NT2/D1 (cell line): ENCODE measurements around the gene PPP1R14D.

Experiments used
- YY1 ChIP-seq: IDR thresholded peaks from 2 replicates; pipeline ENCODE4 v1.6.1; 2011; ENCODE audit not compliant: insufficient read length, insufficient read depth
- ZNF274 ChIP-seq: IDR thresholded peaks from 2 replicates; pipeline ENCODE4 v1.6.1; 2011; ENCODE audit warnings: mild to moderate bottlenecking, low read depth, low read length

DNA sequence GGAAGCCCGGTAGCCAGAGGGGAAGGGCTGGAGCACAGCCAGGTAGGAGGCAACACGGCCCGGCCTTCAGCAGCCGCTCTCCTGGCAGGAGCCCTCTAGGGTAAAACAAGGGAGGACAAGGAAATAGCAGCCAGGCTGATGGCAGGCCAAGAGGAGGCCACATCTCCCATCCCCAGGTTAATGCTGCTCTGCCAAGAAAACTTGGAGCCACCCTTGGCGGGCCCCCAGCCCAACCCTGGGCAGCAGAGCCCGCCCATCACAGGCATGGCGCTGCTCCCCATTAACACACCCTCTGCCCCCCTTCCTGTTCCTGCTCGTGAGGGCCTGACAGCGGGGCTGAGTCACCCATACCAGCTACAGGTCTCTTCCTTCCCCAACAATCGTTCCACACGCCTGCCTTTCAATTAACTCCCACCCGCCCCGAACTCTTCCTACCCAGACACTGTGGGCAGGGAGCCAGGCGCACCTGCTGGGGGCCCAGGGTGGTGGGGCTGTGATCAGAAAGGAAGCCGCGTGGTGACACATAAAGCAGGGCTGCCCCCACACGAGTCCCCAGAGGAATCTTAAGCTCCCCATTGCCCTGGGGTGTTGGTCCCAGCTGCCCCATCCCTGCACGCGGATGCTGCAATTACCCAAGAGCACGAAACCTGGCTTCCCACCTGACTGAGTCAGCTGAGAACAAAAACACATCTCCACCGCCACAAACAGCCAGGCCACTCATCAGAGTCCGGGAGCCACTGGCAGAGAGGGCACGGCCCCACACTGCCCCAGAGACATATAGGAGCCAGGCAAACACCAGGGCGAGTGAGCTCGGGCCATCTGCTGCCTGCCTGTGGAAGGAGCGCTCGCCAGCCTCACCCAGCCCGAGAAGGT is 59.0 kb downstream of the PPP1R14D start, which contains the start of gene C15orf62:
- TF ChIP-seq YY1 (no peak), ZNF274 (no peak)
